Activated CD4-positive, alpha-beta T cell treated with anti-CD3 and anti-CD28 coated beads, Interleukin-2, amount 10 ng/mL, durations not matched to agents 7 days and 5 days (primary cell): Measurements from ENCODE around the gene ERICH2. TPM values are rescaled to one million over a fixed set of nuclear protein-coding genes. Genes with fewer than 3 reads are reported as not detected.
A peak's percentile ranks its signal among the peaks of the same experiment; 100 is the strongest.

Experiments used
- CTCF ChIA-PET: fragments of 350-600 bp; sonication (Branson Sonifier 250); formaldehyde crosslinking; loops from one replicate; lab custom pipeline; 2021; ENCODE audit warnings: antibody characterized with exemption; lab: Charles Lee
- POLR2A ChIA-PET: fragments of 350-600 bp; sonication (Branson Sonifier 250); formaldehyde crosslinking; loops from one replicate; lab custom pipeline; 2021; ENCODE audit warnings: antibody characterized with exemption; lab: Charles Lee
- DNase-seq: peaks from one replicate; pipeline ENCODE4 v3.0.0-alpha.2; 2020
- H3K27ac Mint-ChIP-seq: one replicate; pipeline ENCODE4 v1.8.0; 2021; ENCODE audit warnings: mild to moderate bottlenecking, moderate library complexity, mixed read lengths
- H3K27me3 Mint-ChIP-seq: one replicate; pipeline ENCODE4 v1.8.0; 2021; ENCODE audit warnings: mixed read lengths
- H3K36me3 Mint-ChIP-seq: one replicate; pipeline ENCODE4 v1.8.0; 2021; ENCODE audit warnings: low read depth, mixed read lengths
- H3K4me1 Mint-ChIP-seq: one replicate; pipeline ENCODE4 v1.8.0; 2021; ENCODE audit warnings: mixed read lengths
- H3K4me3 Mint-ChIP-seq: one replicate; pipeline ENCODE4 v1.8.0; 2021; ENCODE audit warnings: mild to moderate bottlenecking, moderate library complexity, mixed read lengths
- H3K9me3 Mint-ChIP-seq: one replicate; pipeline ENCODE4 v1.8.0; 2021; ENCODE audit warnings: mixed read lengths
- total RNA-seq, 2 experiments: library from RNA; stranded (reverse); gene quantifications; one replicate each; pipeline ENCODE4 v1.2.3, GENCODE V29; 2021

ERICH2 gene
- total RNA-seq, 2 experiments from 2014 or later, result not detected

DNA sequence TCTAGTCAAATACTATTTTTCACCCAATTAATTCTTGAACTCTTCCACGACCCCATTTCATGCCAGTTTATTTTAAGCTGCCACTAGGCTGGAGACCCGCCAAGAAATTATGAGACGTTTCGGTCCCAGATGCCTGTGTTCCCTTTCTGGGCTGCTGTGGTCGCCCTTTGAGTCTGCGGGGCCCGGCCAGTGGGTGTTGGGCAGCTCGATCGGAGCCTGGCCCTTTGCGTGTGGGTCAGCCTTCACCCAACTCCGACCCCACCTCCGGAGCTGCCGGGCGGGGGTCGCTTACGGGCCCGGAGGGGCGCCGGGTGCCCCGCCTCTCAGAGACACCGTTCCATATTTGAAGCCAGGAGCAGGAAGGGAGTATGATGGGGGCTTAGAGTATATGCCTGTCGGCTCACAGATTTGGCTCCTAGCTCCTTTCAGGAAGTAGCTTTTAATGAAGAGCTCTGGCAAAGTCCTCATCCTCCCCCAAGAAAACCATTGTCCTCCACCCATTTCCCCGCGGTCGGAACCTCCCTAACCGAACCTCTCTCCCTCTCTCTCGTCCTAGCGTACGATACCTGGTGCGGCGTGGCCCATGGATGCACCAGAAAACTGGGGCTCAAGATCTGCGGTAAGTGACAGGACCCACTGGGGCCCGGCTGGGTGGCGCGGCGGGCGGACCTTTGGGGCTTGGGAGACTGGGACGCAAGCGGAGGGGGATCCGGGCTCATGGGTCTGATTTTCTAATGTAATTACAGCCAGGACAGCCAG is 51.5 kb downstream of the ERICH2 start:
- Mint-ChIP-seq H3K4me3 (peak overlapping the region; percentile 60), H3K9me3 (no peaks in the 10 kb centered on the region), H3K27me3 (peaks cover 88% of the 10 kb centered on the region), H3K27ac (peak overlapping the region; percentile 46), H3K36me3 (peaks cover 2% of the 10 kb centered on the region), H3K4me1 (peaks cover 46% of the 10 kb centered on the region)
- ChIA-PET CTCF (interaction anchor here (0.6 to 1.5 kb wide), 4 partner anchors 8 to 1051 kb away, joined by 3 to 5 read pairs (median 4); no protein-coding TSS in a partner anchor), POLR2A (no interaction called here)
- DNase-seq, result no peak

DNA sequence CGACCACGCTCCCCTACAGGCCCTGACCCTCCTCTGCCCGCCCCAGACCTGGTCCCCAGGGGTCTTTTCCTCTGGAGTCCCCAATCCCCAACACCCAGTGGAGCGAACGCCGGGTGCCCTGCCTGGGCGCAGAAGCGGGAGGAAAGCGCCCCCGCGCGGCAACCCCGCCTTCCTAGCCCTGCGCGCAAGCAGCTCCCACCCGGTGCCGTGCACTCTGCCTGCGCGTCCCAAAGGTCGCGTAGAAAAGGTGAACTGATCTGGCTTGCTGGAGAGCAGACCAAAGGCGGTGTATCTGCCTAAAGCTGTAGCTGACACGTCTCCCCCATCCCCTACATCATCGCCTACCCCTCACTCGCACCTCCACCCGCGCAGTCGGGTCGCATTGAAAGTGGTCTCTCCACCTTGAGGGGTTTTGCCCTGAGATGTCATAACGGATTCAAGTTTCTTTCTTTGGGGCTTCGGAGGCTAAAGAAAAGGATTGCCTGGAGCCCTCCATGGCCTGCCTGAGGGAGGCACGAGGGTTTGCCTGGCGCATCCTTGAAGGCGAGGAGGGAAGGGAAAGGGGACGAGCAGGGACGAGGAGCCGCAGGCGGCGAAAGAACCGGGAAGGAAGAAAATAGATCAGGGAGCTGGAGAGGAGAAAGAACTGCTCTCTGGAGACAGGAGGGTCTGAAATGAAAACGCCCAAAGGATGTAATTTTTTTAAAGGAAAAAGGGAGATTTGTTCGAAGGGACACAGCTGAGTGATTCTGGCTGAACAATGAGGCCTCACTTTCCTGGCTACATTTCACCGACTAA is 52.3 kb downstream of the ERICH2 start:
- peaks cover 2% of the 10 kb centered on the region for H3K36me3 Mint-ChIP-seq
- no peak for DNase-seq
- POLR2A ChIA-PET, result no interaction called here
- H3K4me3 Mint-ChIP-seq, result peak overlapping the region; percentile 46
- peak overlapping the region; percentile 22 for H3K27ac Mint-ChIP-seq
- no peaks in the 10 kb centered on the region for H3K9me3 Mint-ChIP-seq
- H3K4me1 Mint-ChIP-seq, result peaks cover 40% of the 10 kb centered on the region
- peaks cover 86% of the 10 kb centered on the region for H3K27me3 Mint-ChIP-seq
- CTCF ChIA-PET, result interaction anchor here (0.7 to 1.5 kb wide), 6 partner anchors 9 to 461 kb away, joined by 3 to 5 read pairs (median 3); partner anchors contain the start of gene SP5

DNA sequence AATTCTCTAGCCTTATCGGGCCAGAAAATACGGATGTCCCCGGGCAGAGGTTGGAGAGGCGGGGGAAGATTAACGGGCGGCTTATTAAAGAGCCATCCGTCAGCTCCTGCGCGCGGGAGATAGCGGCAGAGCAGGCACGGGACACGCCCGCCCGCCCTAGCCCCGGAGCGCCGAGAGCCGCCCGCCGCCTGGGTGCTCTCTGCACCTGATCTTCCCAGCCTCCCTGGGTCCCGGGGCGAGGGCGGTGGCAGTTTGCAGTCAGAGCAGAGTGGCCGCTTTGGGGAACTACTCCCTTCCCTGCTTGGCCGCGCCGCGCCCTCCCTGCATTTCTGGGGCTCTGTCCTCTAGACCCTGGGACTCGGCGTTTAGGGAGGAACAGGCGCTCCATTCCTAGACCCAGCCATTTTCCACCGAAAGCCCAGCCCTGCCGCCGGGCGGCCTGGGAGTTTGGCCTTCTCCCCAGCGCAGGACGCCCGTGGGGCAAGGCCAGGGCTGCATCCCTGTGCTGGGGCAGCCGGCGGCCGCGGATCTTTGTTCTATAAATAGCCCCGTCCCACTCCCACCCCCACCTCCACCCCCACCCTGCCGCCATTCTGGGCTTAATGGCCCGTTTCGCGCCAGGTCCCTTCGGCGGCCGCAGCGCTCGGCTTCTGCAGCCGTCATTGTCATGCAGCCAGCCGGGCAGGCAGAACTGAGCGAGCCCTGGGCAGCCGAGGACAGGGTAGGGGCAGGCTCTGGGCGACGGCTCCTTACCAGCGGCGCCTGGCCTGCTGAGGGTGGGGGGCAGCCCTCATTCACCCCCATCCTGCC is 53.1 kb downstream of the ERICH2 start:
- H3K36me3 Mint-ChIP-seq, result peaks cover 2% of the 10 kb centered on the region
- CTCF ChIA-PET, result interaction anchor here (0.7 to 1.2 kb wide), 4 partner anchors 11 to 108 kb away, joined by 3 to 5 read pairs (median 3); partner anchors contain the start of gene SP5
- peaks cover 33% of the 10 kb centered on the region for H3K4me1 Mint-ChIP-seq
- POLR2A ChIA-PET, result no interaction called here
- no peak overlapping the region for H3K27ac Mint-ChIP-seq
- no peaks in the 10 kb centered on the region for H3K9me3 Mint-ChIP-seq
- H3K4me3 Mint-ChIP-seq, result peak overlapping the region; percentile 46
- peaks cover 78% of the 10 kb centered on the region for H3K27me3 Mint-ChIP-seq
- no peak for DNase-seq

DNA sequence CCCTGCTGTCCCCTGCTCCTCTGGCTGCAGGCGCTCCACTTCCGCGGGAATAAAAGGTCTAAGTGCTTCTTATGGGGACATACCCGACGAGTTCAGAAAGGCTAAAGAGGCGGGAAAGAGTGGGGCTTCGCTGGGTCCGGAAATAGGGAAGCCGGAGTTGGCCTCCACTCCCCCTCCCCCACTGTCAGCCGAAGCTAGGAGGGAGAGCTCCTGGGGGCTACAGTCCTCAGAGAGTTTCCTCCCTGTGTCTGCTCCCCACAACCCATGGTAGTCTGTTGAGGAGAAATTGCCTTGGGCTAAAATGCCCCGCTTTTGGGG is 53.7 kb downstream of the ERICH2 start:
- H3K9me3 Mint-ChIP-seq, result no peaks in the 10 kb centered on the region
- DNase-seq, result no peak
- H3K27ac Mint-ChIP-seq, result no peak overlapping the region
- peaks cover 72% of the 10 kb centered on the region for H3K27me3 Mint-ChIP-seq
- CTCF ChIA-PET, result no interaction called here
- H3K36me3 Mint-ChIP-seq, result peaks cover 2% of the 10 kb centered on the region
- H3K4me3 Mint-ChIP-seq, result no peak overlapping the region
- POLR2A ChIA-PET, result no interaction called here
- peaks cover 28% of the 10 kb centered on the region for H3K4me1 Mint-ChIP-seq

DNA sequence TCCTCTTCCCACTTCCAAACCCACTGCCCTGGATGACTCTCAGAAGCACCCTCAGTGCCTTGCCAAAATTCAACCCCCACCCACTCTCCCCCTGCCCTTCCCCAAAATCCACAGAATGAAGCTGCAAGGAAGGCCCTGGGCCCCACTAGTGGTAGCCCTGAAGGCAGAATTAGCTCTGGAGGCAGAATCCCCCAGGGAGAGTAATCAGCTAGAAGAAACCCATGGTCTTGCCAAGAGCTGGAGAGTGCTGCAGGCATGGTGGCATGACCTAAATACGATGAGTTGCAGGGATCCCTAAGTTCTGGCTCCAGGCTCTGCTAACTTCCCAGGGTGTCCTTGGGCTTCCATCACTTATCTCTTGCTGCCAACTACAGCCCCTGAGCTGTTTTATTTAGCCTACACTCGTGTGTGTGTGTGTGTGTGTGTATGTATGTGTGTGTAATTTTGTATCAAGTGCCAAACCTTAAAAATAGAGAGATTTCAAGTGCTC is 54.4 kb downstream of the ERICH2 start:
- no peak overlapping the region for H3K27ac Mint-ChIP-seq
- peaks cover 26% of the 10 kb centered on the region for H3K4me1 Mint-ChIP-seq
- H3K9me3 Mint-ChIP-seq, result no peaks in the 10 kb centered on the region
- ChIA-PET POLR2A (no interaction called here), CTCF (interaction anchor here (1.0 to 3.1 kb wide), 4 partner anchors 8 to 415 kb away, joined by 3 to 14 read pairs (median 4); partner anchors contain the start of gene GAD1)
- peaks cover 2% of the 10 kb centered on the region for H3K36me3 Mint-ChIP-seq
- H3K27me3 Mint-ChIP-seq, result peaks cover 65% of the 10 kb centered on the region
- DNase-seq, result no peak
- no peak overlapping the region for H3K4me3 Mint-ChIP-seq

DNA sequence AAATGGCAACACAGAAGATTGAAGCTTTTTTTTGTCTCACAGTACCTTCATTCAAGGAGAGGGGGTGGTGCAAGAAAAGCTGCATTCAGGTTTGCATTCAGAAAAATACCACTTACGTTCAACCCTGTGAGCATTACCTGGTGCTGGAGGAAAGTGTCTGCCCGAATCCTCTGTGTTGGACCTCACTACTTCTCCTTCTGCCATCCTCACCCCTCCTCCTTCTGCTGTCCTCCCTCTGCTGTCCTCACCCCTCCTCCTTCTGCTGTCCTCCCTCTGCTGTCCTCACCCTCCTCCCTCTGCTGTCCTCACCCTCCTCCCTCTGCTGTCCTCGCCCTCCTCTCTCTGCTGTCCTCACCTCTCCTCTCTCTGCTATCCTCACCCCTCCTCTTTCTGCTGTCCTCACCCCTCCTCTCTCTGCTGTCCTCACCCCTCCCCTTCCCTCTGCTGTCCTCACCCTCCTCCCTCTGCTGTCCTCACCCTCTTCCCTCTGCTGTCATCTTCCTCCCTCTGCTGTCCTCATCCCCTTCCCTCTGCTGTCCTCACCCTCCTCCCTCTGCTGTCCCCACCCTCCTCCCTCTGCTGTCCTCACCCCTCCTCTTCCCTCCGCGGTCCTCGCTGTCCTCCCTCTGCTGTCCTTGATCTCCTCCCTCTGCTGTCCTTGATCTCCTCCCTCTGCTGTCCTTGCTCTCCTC is 57.8 kb downstream of the ERICH2 start:
- ChIA-PET CTCF (interaction anchor here (0.6 to 1.3 kb wide), 2 partner anchors 9 to 443 kb away, joined by 3 read pairs; no protein-coding TSS in a partner anchor), POLR2A (no interaction called here)
- no peak overlapping the region for H3K27ac Mint-ChIP-seq
- H3K9me3 Mint-ChIP-seq, result no peaks in the 10 kb centered on the region
- H3K4me1 Mint-ChIP-seq, result no peaks in the 10 kb centered on the region
- H3K27me3 Mint-ChIP-seq, result peaks cover 33% of the 10 kb centered on the region
- H3K4me3 Mint-ChIP-seq, result no peak overlapping the region
- no peak for DNase-seq
- no peaks in the 10 kb centered on the region for H3K36me3 Mint-ChIP-seq

DNA sequence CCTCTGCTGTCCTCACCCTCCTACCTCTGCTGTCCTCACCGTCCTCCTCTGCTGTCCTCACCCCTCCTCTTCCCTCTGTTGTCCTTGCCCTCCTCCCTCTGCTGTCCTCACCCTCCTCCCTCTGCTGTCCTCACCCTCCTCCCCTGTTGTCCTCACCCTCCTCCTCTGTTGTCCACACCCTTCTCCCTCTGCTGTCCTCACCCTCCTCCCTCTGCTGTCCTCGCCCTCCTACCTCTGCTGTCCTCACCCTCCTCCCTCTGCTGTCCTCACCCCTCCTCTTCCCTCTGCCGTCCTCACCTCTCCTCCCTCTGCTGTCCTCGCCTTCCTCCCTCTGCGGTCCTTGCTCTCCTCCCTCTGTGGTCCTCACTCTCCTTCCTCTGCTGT is 58.3 kb downstream of the ERICH2 start:
- POLR2A ChIA-PET, result no interaction called here
- H3K4me1 Mint-ChIP-seq, result no peaks in the 10 kb centered on the region
- CTCF ChIA-PET, result no interaction called here

DNA sequence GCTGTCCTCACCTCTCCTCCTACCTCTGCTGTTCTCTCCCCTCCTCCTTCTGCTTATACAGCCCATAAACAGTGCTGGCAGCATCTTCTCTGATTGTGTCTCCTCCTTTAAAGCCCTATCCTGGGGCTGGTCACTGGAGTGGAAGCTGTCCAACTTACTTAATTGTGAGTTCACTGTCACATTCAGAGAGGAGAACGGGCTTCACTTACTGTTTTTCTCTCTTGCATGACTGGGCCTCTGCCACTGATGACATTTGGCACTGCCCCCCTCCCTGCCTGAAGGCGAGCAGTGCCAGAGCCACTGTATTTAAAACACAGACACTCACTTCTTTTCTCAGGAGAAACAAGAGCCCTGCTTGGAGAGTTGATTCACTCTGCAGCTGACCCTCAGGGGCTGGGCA is 58.9 kb downstream of the ERICH2 start:
- no peak overlapping the region for H3K4me3 Mint-ChIP-seq
- H3K4me1 Mint-ChIP-seq, result no peaks in the 10 kb centered on the region
- H3K27ac Mint-ChIP-seq, result no peak overlapping the region
- H3K27me3 Mint-ChIP-seq, result peaks cover 29% of the 10 kb centered on the region
- POLR2A ChIA-PET, result no interaction called here
- no peak for DNase-seq
- CTCF ChIA-PET, result no interaction called here
- H3K36me3 Mint-ChIP-seq, result no peaks in the 10 kb centered on the region
- no peaks in the 10 kb centered on the region for H3K9me3 Mint-ChIP-seq

More for the DNA sequence above, 58.3 kb downstream of the ERICH2 start:
- no peaks in the 10 kb centered on the region for H3K36me3 Mint-ChIP-seq
- DNase-seq, result no peak
- H3K27ac Mint-ChIP-seq, result no peak overlapping the region
- H3K4me3 Mint-ChIP-seq, result no peak overlapping the region
- H3K9me3 Mint-ChIP-seq, result no peaks in the 10 kb centered on the region
- H3K27me3 Mint-ChIP-seq, result peaks cover 33% of the 10 kb centered on the region

DNA sequence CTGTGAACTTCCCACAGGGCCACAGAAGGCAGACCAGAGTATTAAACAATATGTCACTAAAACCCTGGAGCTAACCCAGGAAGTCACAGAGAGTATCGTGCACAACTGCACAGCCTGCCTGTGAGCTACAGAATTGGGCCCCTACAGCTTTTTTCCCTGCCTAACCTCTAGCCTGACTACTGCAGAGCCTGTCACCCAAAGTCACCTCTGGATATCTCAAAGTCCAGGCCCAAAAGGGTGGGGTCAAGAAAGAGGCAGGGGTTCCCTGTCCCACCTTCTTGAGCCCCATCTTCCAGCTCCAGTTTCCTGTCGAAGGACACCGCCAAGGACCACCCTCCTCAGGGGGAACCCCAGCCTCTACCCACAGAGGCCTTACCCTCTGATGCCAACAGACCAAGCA is 60.0 kb downstream of the ERICH2 start:
- DNase-seq, result no peak
- ChIA-PET CTCF (interaction anchor here (0.5 kb wide), 1 partner anchor 460 kb away, joined by 3 read pairs; no protein-coding TSS in a partner anchor), POLR2A (no interaction called here)
- Mint-ChIP-seq H3K9me3 (no peaks in the 10 kb centered on the region), H3K27ac (no peak overlapping the region), H3K4me3 (no peak overlapping the region), H3K27me3 (peaks cover 18% of the 10 kb centered on the region), H3K4me1 (no peaks in the 10 kb centered on the region), H3K36me3 (no peaks in the 10 kb centered on the region)

DNA sequence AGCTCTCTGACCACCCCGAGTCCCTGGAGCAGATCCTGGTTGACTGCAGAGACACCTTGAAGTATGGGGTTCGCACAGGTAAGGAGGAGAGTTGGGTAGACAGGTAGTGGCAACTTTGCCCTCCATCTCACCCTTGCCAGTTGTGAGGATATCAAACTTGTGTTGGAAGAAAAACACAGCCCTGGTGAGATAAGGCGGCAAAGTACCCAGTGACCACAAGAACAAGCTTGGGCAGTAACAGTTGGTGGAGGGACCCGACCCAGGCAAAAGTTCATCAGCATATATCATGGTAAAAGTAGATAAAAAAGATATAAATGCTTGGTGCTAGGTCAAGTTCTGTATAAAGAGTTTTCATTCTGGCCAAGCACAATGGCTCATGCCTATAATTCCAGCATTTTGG is 60.9 kb downstream of the ERICH2 start:
- Mint-ChIP-seq H3K9me3 (no peaks in the 10 kb centered on the region), H3K27me3 (peaks cover 10% of the 10 kb centered on the region), H3K36me3 (no peaks in the 10 kb centered on the region), H3K4me3 (no peak overlapping the region), H3K27ac (no peak overlapping the region), H3K4me1 (no peaks in the 10 kb centered on the region)
- CTCF ChIA-PET, result interaction anchor here (0.6 to 0.7 kb wide), 2 partner anchors 462 to 506 kb away, joined by 3 to 4 read pairs; no protein-coding TSS in a partner anchor
- DNase-seq, result no peak
- POLR2A ChIA-PET, result no interaction called here

DNA sequence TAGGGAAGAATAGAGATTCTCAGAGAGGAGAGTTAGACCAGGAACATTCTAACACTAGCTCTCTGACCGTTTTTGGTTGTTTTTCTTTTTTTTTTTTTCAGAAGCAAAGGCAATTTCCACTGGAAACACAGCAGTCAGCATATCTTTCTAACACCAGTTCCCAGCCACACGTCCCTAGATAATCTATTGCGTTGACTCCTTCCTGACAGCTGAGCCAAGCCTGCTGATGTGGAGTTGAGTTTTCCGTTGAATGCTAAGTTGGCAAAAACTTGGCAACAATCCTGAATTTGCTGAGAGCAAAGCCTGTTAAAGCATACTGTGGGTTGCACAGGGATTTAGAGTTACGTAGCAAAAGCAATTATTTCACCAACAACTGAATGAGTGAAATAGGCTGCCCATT is 65.8 kb downstream of the ERICH2 start:
- no peak overlapping the region for H3K27ac Mint-ChIP-seq
- H3K9me3 Mint-ChIP-seq, result no peaks in the 10 kb centered on the region
- DNase-seq, result no peak
- ChIA-PET POLR2A (no interaction called here), CTCF (interaction anchor here (0.6 to 1.0 kb wide), 4 partner anchors 9 to 951 kb away, joined by 3 to 4 read pairs (median 3); no protein-coding TSS in a partner anchor)
- peaks cover 7% of the 10 kb centered on the region for H3K27me3 Mint-ChIP-seq
- H3K4me1 Mint-ChIP-seq, result no peaks in the 10 kb centered on the region
- peaks cover 3% of the 10 kb centered on the region for H3K36me3 Mint-ChIP-seq
- H3K4me3 Mint-ChIP-seq, result no peak overlapping the region
